Measurements from ENCODE around the gene PLA2G3.
A peak's percentile ranks its signal among the peaks of the same experiment; 100 is the strongest.
"Not testable (repeated sequence)": the region's sequence is repeated elsewhere in the genome, so short reads cannot be mapped to it uniquely, and the experiment has no call there.

The PLA2G3 gene

DNA sequence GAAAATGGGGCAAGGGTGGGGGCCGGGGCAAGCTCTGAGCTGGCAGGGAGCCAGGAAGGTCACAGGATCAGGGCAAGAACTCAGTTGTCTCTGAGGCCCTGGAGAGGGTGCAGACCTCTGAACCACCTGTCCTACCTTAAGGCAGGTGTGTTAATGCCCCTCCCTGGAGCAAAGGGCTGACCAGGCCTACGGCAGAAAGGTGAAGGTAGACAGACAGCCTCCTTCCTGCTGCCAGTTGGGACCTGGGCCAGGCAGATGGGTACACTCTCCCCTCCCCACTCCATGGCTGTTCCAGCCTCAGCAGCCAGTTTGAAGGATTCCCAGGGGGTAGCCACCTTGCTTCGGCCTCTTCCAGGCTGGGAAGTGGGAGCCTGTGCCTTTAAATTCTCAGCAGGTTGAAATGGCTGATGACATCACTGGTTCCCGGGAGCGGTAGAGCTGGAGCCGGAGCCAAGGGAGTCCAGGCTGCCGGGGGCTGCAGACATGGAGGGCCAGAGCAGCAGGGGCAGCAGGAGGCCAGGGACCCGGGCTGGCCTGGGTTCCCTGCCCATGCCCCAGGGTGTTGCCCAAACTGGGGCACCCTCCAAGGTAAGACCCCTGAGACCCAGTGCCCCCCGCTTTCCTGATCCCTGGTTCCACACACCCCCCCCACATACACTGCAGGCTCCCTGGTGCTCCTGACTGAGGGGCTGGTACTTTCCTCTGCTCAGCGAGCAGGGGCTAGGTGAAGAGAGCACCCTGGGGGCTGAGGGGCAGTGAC is 17.6 kb downstream of the PLA2G3 start, which contains the start of gene INPP5J:
Gene INPP5J, plus strand, starts transcription at position 435 of the 760 bp plus-strand sequence. Its CDS starts 49 bp downstream, at position 484.
- DNase-seq (ENCODE audit: low read depth): no peak

DNA sequence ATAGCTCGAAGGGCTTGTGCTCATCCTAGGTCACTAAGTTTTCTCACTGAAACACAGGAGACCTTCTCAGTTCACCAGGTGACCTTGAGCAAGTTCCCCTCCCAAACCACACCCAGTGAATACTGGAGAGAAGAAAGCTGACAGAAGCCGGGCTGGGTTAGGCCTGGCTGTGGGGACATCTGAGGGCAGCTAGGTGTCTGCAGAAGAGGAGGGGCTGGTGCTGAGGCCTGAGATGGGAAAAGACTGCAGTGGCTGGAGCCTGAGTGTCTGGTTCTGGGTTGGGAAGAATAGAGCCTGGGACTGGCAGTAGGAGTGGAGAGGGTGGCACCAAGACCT is 18.1 kb downstream of the PLA2G3 start:
- no peak for DNase-seq (ENCODE audit: low read depth)

DNA sequence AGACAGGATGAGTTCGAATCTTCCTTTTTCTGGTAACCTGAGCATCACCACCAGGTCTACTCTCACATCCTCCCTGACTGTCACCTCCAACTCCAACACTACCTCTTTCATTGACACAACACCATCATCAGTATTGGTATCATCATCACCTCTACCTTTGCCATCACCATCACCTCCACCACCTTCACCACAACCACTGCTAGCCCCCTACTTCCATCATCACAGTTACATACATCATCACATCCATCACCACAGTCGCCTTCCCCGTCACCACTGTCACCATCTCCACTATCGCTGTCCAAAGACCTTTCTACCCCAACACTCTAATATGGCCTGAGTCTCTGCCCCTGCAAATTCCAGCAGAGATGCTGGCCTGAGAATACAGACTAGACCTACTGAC is 18.9 kb downstream of the PLA2G3 start:
- DNase-seq (ENCODE audit: low read depth): no peak

DNA sequence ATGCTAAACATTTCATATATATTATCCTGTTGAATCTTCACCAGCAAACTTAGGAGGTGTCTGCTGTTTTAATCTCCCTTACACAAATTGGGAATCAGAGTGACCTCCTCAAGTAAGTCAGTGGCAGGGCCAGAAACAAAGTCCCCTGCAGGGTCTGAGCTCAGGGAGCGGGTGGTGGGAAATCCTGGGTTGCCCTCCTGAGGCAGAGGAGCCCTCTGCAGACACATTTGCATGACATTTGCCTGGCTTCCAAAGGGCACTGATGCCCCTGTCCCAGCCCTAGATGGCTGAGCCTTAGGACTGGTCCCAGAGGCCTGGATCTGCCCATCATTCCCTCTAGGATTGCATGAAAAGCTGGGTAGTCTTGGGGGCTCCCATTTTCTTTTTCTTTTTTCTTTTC is 19.7 kb downstream of the PLA2G3 start:
- DNase-seq (ENCODE audit: low read depth): no peak

DNA sequence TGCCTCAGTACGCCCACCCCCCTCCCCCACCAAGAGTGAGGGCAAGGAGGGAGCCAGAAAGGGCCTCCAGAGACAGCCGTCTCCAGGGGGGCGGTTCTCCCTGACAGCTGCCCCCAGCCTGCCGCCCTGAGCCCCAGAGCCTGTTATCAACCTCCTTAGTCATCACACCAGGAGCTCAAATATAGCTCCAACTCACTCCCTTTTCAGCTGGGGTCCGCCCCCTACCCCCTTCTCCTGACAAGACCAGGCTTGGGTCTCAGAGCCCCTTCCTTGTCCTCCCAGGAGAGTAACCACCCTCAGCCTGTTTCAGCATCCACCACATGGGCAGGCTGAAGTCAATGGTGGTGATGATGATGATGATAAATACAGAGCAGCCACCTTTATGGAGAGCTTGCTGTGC is 20.1 kb downstream of the PLA2G3 start:
- no peak for DNase-seq (ENCODE audit: low read depth)

DNA sequence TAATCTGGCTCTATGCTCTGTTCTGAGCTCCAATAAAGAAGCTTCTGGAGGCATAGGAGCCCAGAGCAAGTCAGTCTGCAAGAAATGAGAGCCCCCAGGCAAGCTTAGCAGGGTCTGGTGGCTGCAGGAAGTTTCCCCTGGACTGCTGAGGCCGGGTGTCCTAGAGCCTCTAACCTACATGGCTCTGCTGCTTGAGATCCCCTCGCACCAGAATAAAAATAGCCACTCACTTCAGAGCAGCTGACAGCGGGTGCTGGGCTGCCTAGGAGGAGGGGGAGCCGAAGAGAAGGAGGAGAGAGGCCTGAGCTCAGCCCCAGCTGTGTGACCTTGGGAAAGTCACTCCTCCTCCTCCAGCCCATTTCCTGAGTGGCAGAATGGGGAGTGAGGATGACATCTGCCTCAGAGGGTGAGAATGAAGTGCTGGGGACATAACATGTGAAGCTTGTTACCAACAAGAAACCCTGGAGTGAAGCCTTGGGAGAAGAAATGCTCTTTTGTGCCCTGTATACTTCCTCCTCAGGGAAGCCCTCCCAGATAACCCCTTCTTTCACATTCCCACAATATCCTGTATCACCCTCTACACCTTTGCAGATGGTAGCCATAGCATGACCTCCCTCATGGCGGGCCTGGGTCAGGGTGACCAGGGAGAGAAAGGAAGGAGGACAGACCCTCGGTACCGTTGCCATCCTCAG is 21.1 kb downstream of the PLA2G3 start:
- no peak for DNase-seq (ENCODE audit: low read depth)

DNA sequence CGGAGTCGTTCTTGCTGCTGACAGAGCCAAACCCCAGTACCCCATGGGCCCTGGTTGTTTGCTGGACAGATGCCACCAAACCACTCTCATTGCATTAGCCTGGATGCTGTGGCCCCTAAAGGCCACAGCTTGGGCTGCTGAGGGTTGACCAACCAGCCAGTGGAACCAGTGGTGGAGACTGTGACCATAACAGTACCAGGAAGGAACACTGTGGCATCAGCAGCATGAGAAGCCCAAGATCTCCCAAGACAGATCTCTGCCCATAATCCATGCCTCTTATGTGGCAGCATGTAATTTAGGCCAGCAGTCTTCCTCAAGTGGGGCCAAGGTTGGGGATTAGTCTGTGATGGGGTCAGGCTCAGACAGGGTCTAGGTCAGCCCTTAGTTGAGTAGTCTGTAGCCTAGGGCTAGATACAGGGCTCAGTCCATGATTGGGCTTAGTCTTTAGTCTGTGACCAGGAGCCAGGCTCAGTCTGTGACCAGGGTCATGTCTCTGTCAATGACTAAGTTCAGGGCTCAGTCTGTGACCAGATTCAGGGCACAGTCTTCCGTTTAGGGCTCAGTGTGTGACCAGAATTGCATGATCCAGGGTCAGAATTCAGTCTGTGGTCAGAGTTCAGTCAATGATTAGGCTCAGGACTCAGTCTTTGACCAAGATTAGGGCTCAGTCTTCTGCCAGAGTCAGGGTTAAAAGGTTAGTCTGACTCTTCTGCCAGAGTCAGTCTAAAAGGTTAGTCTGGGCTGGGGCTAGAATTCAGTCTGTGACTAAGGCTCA is 22.1 kb downstream of the PLA2G3 start:
- no peak for DNase-seq (ENCODE audit: low read depth)

DNA sequence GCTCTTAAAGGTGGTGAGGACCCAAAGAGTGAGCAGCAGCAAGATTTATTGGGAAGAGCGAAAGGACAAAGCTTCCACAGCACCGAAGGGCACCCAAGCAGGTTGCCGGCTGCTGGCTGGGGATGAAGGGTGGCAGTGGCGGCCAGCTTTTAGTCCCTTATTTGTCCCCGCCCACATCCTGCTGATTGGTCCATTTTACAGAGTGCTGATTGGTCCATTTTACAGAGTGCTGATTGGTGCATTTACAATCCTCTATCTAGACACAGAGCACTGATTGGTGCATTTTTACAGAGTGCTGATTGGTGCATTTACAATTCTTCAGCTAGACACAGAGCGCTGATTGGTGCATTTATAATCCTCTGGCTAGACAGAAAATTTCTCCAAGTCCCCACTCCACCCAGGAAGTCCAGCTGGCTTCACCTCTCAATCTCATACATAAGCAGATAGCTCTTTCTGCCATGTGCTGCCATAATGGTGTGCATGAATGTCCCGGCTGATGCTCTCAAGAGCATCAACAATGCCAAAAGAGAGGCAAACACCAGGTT is 27.7 kb downstream of the PLA2G3 start:
- not testable (repeated sequence) for DNase-seq (ENCODE audit: low read depth)

DNA sequence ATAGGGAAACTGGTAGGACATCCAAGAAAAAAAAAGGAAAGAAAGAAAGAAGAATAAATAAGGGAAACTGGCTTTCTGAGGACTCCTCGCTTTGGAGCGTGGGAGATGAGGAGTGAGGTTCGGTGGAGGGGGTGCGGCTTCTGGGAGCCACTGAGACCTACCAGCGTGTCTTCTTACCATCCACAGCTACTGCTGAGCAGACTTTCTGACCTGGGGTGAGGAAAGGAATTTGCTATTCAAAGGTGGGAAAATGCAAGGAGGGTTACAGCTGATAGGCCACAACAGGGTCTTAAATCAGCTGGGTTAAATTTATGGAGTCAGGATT is 32.5 kb downstream of the PLA2G3 start:
- DNase-seq (ENCODE audit: low read depth): no peak

DNA sequence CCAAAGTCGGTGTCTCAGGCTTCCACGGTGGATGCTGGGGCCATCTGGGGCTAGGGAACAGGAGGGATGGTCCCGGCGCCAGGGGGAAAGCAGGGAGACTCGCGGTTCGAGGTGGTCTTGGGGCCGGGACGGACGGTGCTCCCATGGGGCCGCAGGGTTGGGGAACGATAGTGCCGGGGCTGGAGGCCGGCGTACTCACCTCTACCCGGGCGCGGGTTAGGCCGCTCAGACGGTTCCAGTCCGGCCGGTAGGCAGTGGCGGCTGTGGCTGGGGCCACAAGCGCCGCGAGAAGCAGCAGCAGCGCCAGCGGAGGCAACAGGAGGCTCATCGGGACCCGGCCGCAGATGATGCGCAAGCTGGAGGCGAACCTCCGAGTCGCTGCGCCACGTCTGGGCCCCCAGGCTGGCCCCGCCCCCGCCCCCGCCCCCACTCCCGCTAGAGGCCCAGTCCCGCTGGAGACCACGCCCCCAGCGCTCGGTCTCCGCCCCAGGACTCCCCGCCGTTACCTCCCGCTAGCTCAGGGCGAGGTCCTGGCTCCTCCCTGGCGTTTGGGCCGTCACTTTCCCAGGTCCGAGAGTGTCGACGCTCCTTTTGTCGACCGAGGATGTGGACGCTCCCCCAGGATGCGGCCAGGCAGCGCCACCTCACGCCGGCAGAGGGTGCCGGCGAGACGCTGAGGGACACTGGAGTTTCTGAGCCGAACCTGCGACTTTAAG is 33.0 kb downstream of the PLA2G3 start, which contains the start of gene SELENOM:
Gene SELENOM, minus strand, starts transcription at position 391 of the 716 bp plus-strand sequence. Its CDS starts 63 bp downstream, at position 328.
- DNase-seq (ENCODE audit: low read depth): peak; percentile 69

DNA sequence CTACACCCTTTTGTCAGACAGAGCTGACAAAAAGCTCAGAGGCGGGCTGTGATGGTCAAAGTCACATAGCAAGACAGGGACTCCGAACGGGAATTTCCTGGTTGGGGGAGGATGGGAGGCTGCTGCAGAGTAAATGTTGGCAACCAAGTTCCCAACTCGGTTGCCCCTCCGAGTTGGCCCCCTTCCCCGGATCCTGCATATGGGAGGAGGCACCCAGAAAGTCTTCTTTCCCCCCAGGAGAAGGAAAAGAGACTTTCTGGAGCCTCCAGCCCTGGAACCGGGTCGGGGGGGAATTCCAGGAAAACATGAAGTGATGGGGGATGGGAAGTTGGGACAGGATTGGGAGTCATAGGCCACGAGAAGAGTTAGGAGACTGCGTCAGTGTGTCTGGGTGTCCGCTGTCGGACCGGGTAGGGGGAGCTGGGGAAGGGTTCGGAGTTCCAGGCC is 33.6 kb downstream of the PLA2G3 start:
- no peak for DNase-seq (ENCODE audit: low read depth)

DNA sequence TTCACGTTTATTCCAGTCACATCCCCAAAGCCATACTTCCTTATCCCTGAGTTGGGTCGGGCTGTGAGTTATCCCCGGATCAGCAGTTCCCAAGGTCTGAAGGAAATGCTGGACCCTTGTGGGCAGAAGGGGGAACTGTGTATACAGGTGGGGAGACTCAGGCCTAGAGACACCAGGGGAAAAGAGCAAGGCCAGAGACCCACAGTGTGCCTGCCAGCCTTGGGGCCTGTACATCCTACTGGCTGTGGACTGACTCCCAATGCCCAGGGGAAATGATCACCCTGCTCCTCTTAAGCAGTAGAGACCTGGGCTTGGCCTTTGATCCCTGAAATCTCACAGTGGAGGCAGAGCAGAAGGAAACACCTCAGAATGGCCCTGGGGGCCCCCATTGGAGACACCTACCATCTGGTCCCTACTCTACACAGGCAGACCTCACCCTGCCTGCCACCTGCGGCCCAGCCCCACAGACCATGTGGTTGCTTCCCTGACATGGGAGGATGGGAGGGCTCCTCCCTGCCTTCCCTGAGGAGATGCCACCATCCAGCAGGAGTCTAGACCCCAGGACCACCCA is 34.2 kb downstream of the PLA2G3 start:
- no peak for DNase-seq (ENCODE audit: low read depth)

DNA sequence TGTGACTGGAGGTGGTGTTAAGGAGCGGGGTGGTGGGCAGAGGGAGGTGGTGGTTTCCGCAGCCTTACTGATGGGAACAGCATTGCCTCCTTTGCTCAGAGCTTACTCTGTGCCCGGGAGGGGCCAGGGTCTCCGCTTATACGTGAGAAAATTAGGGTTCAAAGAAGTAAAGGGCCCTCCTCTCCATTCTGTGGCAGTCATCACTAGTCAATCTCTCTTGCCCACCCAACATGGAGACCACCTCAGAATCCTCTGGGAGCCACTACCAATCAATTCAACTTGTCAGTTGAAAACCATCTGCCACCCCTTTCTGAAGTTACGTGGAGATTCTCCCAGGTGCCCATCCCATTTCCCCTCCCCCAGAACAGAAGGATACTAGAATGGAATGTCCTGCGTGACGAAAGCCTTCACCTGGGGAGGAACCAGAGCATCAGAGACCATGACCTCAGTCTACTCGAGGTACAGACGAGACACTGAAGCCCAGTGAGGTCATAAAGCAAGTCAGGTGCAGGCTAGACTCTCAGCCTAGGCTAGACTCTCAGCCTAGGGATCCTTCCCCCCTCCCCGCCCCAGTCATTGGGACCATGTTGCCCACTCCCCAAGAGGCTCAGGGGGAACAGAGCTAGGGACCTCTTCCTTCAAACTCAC is 34.9 kb downstream of the PLA2G3 start:
- DNase-seq (ENCODE audit: low read depth): no peak

DNA sequence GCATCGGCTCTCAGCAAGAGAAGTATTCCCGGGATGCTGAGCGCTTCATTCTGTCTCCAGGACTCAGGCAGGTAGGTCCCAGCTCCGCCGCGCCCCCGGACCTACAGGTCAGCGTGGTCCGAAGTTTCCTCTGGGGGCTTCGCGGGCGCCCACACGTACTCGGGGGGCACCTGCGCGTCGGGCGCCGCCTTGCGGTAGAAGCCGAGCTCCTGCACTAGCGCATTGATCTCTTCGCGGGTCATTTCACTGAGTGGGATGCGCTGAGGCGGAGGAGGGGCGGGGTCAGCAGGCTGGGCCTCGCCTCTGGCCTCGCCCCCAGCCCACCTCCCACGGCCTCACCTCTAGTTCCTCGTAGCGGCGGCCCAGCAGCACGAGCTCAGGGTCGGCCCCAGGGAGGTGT is 35.4 kb downstream of the PLA2G3 start:
- no peak for DNase-seq (ENCODE audit: low read depth)

DNA sequence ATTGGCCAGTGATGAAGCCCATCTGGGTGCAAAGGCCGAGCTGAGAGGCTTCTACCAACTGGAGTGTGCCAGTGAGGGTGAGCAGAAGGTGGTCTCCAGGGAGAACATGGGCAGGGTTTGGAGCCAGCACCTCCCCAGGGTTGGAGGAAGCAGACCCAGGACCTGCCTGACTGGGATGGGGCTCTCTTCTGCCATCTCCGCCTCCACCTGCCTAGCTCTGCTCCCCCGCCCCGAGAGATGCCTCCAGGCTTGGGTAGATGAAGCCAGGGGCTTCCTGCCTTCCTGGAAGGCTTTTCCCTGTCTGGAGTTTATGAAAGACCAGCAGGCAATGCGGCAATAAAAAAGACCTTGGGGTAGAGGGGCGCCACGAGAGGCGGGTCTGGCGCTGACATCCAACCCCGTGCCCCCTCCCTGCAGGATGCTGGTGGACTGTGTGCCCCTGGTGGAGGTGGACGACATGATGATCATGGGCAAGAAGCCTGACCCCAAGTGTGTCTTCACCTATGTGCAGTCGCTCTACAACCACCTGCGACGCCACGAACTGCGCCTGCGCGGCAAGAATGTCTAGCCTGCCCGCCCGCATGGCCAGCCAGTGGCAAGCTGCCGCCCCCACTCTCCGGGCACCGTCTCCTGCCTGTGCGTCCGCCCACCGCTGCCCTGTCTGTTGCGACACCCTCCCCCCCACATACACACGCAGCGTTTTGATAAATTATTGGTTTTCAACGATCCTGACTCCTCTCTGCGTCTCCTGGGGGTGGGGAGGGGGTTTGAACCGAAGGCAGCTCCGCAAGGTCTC is 36.2 kb downstream of the PLA2G3 start:
- DNase-seq (ENCODE audit: low read depth): no peak

DNA sequence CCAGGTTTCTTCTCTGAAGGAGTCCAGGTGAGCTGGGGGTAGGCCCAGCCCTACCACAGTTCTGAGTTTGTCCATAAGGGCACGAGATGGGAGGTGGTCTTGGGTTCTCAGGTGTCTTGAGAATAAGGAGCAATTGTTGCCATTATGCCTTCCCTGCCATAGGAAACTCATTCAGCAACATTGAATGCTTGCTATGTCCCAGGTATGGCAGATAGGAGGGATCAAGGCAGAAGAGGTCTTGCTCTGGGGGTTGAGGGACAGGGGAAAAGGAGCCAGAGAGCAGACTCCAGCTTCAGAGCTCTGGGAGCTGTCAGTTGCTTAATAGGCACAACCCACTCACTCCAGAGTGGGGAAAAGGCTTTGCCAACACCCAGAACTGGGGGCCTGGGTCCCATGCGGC is 37.2 kb downstream of the PLA2G3 start:
- DNase-seq (ENCODE audit: low read depth): no peak

DNA sequence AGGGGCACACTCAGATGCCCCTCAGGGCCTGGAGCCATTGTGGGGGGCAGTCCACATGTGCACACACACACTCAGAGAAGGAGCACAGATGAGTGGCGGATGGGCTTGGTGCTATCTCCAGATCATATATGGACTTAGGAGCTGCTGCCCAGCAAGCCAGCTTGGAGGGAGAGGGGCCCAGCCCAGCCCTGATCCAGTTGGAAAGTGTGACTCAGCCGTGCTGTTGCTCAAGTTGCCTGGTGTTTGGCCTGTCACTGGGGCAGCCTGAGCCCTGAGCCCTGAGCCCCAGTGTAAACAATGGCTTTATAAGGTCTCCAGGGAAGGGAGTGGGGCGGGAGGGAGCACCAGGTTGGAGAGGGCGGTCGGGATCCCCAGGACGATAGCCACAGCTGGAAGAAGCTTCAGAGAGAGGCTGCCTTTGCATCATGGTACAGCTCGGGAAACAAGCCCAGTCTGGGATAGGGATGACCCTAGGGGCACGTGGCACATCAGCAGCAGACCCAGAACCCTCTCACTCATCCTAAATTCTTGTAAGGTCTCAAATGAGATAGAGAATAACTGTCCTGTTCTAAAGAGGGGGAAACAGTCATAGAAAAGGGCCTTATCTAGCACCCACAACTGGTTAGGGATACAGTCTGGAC is 37.7 kb downstream of the PLA2G3 start:
- no peak for DNase-seq (ENCODE audit: low read depth)

DNA sequence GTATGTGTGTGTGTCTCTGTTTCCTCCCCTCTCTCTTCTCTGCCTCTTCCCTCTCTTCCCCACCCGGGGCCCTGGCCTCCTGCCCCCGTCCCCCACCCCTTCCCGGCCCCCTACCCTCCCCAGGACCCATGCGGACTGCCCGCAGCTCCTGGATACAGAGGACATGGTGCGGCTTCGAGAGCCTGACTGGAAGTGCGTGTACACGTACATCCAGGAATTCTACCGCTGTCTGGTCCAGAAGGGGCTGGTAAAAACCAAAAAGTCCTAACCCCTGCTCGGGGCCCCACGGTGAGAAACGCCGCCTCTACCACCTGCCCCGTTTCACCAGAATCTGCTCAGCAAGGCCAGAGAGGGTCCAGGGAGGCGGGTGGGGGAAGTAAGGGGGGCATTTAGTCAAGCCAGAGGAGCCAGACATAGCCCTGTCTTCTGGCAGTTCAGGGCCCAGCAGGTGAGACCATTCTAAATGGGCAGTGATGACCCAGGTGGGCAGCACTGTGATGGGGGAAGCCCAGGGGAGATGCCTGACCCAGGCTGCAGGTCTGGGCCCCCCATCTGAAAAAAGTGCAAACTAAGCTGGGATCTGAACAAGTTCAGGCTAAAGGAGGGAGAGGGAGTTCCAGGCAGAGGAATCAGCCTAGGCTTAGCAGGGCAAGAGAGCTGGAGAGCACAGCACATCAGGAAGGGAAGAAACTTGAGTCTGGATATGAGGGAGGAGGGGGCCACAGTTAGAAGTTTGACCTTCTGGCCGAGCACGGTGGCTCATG is 39.4 kb downstream of the PLA2G3 start:
- no peak for DNase-seq (ENCODE audit: low read depth)

Data from stimulated activated CD8-positive, alpha-beta memory T cell treated with anti-CD3 and anti-CD28 coated beads, Interleukin-7, amount 100 ng/mL, for 24 hours (primary cell).